Liver (tissue), 9 donors: ENCODE data around the gene DDN. TPM values are rescaled to one million over a fixed set of nuclear protein-coding genes. Genes with fewer than 3 reads are reported as not detected.

Source experiments
- DNase-seq: peaks from one replicate; pipeline ENCODE4 v3.0.0-alpha.2; 2017; ENCODE audit warnings: low spot score
- H3K27ac ChIP-seq, 2 donors: one replicate each; pipeline ENCODE4 v1.7.0; 2013; ENCODE audit warnings: inconsistent platforms in 2 of 2, low read length in 2 of 2, control low read depth in 1 of 2, low read depth in 1 of 2, mild to moderate bottlenecking in 1 of 2
- H3K27me3 ChIP-seq, 4 donors: one replicate each; pipeline versions ENCODE4 v1.6.1 to v1.7.0; 2013; ENCODE audit warnings: low read length in 3 of 4, inconsistent platforms in 1 of 4, mild to moderate bottlenecking in 1 of 4, moderate library complexity in 1 of 4; ENCODE audit not compliant: control insufficient read depth in 4 of 4, insufficient read depth in 4 of 4
- H3K36me3 ChIP-seq, 4 donors: one replicate each; pipeline versions ENCODE4 v1.6.1 to v1.7.0; 2013; ENCODE audit warnings: low read length in 3 of 4, mild to moderate bottlenecking in 3 of 4, low read depth in 1 of 4, moderate library complexity in 1 of 4; ENCODE audit not compliant: control insufficient read depth in 4 of 4, insufficient read depth in 3 of 4
- H3K4me1 ChIP-seq, 4 donors: one replicate each; pipeline versions ENCODE4 v1.6.1 to v1.7.0; 2013; ENCODE audit warnings: low read length in 3 of 4, mild to moderate bottlenecking in 3 of 4, moderate library complexity in 1 of 4; ENCODE audit not compliant: control insufficient read depth in 4 of 4, insufficient read depth in 4 of 4
- H3K4me3 ChIP-seq, 3 donors: one replicate each; pipeline versions ENCODE4 v1.6.1 to v1.7.0; 2013; ENCODE audit warnings: low read length in 3 of 3, control low read depth in 1 of 3, low read depth in 1 of 3, mild to moderate bottlenecking in 1 of 3
- H3K9ac ChIP-seq, 2 donors: one replicate each; pipeline ENCODE4 v1.7.0; 2013; ENCODE audit warnings: low read length in 2 of 2, mild to moderate bottlenecking in 2 of 2, moderate library complexity in 2 of 2, control low read depth in 1 of 2, low read depth in 1 of 2
- H3K9me3 ChIP-seq, 4 donors: one replicate each; pipeline versions ENCODE4 v1.6.1 to v1.7.0; 2013; ENCODE audit warnings: low read length in 3 of 4; ENCODE audit not compliant: control insufficient read depth in 4 of 4
- ATF3 ChIP-seq: IDR thresholded peaks from 2 replicates; pipeline ENCODE4 v1.6.1; 2016; ENCODE audit warnings: antibody characterized with exemption
- CTCF ChIP-seq: fragments of 150-350 bp; IDR thresholded peaks from 2 replicates; pipeline ENCODE4 v1.5.1; 2017; ENCODE audit warnings: improper control_type of control experiment, low read depth, low read length; ENCODE audit not compliant: missing input control
- EGR1 ChIP-seq, 2 donors: IDR thresholded peaks; 2 replicates each; pipeline ENCODE4 v1.6.1; 2016 to 2018; ENCODE audit warnings: antibody characterized with exemption in 2 of 2, low read depth in 2 of 2
- FOXA1 ChIP-seq: IDR thresholded peaks from 2 replicates; pipeline ENCODE4 v1.6.1; 2016; ENCODE audit warnings: antibody characterized with exemption
- FOXA2 ChIP-seq: IDR thresholded peaks from 2 replicates; pipeline ENCODE4 v1.6.1; 2016; ENCODE audit warnings: antibody characterized with exemption
- GABPA ChIP-seq, 2 donors: IDR thresholded peaks in 1 of 2; conservative IDR thresholded peaks in 1 of 2; 2 replicates each; pipeline ENCODE4 v1.6.1; 2016; ENCODE audit warnings: antibody characterized with exemption in 2 of 2, mild to moderate bottlenecking in 1 of 2, moderate library complexity in 1 of 2
- HNF4A ChIP-seq, 2 donors: conservative IDR thresholded peaks; 2 replicates each; pipeline ENCODE4 v1.6.1; 2016; ENCODE audit warnings: antibody characterized with exemption in 2 of 2, mild to moderate bottlenecking in 2 of 2
- HNF4G ChIP-seq: IDR thresholded peaks from 2 replicates; pipeline ENCODE4 v1.6.1; 2016; ENCODE audit warnings: antibody characterized with exemption
- JUND ChIP-seq, 2 donors: IDR thresholded peaks; 2 replicates each; pipeline ENCODE4 v1.6.1; 2016; ENCODE audit warnings: antibody characterized with exemption in 2 of 2
- MAX ChIP-seq: IDR thresholded peaks from 2 replicates; pipeline ENCODE4 v1.6.1; 2016; ENCODE audit warnings: antibody characterized with exemption
- NR2F2 ChIP-seq: IDR thresholded peaks from 2 replicates; pipeline ENCODE4 v1.6.1; 2016; ENCODE audit warnings: antibody characterized with exemption
- RAD21 ChIP-seq, 2 donors: IDR thresholded peaks; 2 replicates each; pipeline ENCODE4 v1.6.1; 2016; ENCODE audit warnings: antibody characterized with exemption in 2 of 2, mild to moderate bottlenecking in 2 of 2
- REST ChIP-seq: IDR thresholded peaks from 2 replicates; pipeline ENCODE4 v1.6.1; 2016; ENCODE audit warnings: antibody characterized with exemption, mild to moderate bottlenecking
- RXRA ChIP-seq, 2 donors: IDR thresholded peaks; 2 replicates each; pipeline ENCODE4 v1.6.1; 2017 to 2018; ENCODE audit warnings: antibody characterized with exemption in 2 of 2, mild to moderate bottlenecking in 1 of 2
- SP1 ChIP-seq: IDR thresholded peaks from 2 replicates; pipeline ENCODE4 v1.6.1; 2018; ENCODE audit warnings: antibody characterized with exemption, mild to moderate bottlenecking
- TAF1 ChIP-seq: conservative IDR thresholded peaks from 2 replicates; pipeline ENCODE4 v1.6.1; 2016; ENCODE audit warnings: antibody characterized with exemption, mild to moderate bottlenecking
- YY1 ChIP-seq: IDR thresholded peaks from 2 replicates; pipeline ENCODE4 v1.6.1; 2016; ENCODE audit warnings: antibody characterized with exemption, mild to moderate bottlenecking
- ZBTB33 ChIP-seq: IDR thresholded peaks from 2 replicates; pipeline ENCODE4 v1.6.1; 2016; ENCODE audit warnings: antibody characterized with exemption
- WGBS: extraction: QIAGEN DNeasy Blood & Tissue Kit; methylation state at CpG from one replicate; pipeline ENCODE4 v1.1.7; 2013; 5-methylcytosine and 5-hydroxymethylcytosine counted together
- polyA plus RNA-seq, 2 donors: library from polyadenylated mRNA; stranded (reverse) in 1 of 2; unstranded in 1 of 2; fragments of 200-250 nt in 1 of 2; fragments of >200 nt in 1 of 2; fragmentation: Nextera tagmentation in 1 of 2; extraction: Ambion mirVana in 1 of 2; gene quantifications; one replicate each; pipeline versions ENCODE4 v1.2.1 to v1.2.3, GENCODE V29; 2013 to 2015
- total RNA-seq, 2 donors: library from RNA; depleted of rRNA; stranded (reverse); fragments of >200 nt; gene quantifications; one replicate each; pipeline ENCODE4 v1.2.3, GENCODE V29; 2014
- donor health status: healthy.
- donor health status: healthy.
- donor health status: healthy.
- donor health status: healthy.
- donor health status: healthy.

DDN gene
- total and polyA plus RNA-seq, 4 donors, result 0.09 TPM; not detected in 3

GRCh38 chr12:48985475-48985897 lies 13.7 kb downstream of the DDN start:
- Histone ChIP-seq H3K27ac (no peak overlapping the region), H3K36me3 (no peaks in the 10 kb centered on the region), H3K4me1 (peaks cover 6 to 11% (median 8%) of the 10 kb centered on the region in 4 donors), H3K27me3 (peaks cover 0 to 13% (median 6%) of the 10 kb centered on the region in 4 donors), H3K4me3 (no peak overlapping the region), H3K9me3 (no peaks in the 10 kb centered on the region), H3K9ac (no peak overlapping the region)
- DNase-seq, result no peak
- WGBS, result 41% methylated on average over 10 of the region's 10 CpGs
- TF ChIP-seq GABPA (IDR thresholded peaks at IDR 0.05 in 1 of 2, conservative IDR thresholded peaks at IDR 0.05 in 1 of 2) (no peak), REST (no peak), RXRA (IDR thresholded peaks at IDR 0.05) (no peak), CTCF (no peak)

GRCh38 chr12:48982397-48983080 lies 16.6 kb downstream of the DDN start:
- no peak for TF ChIP-seq SP1
- TF ChIP-seq MAX, result no peak
- TF ChIP-seq RXRA (IDR thresholded peaks at IDR 0.05), result no peak
- no peak for TF ChIP-seq FOXA2
- no peak for TF ChIP-seq JUND (IDR thresholded peaks at IDR 0.05)
- TF ChIP-seq YY1, result no peak
- TF ChIP-seq ZBTB33, result no peak
- TF ChIP-seq GABPA (IDR thresholded peaks at IDR 0.05 in 1 of 2, conservative IDR thresholded peaks at IDR 0.05 in 1 of 2), result no peak
- no peak for TF ChIP-seq RAD21 (IDR thresholded peaks at IDR 0.05)
- TF ChIP-seq REST, result no peak
- no peak for TF ChIP-seq CTCF
- TF ChIP-seq HNF4A (conservative IDR thresholded peaks at IDR 0.05), result no peak
- no peak for TF ChIP-seq TAF1
- TF ChIP-seq HNF4G, result no peak
- TF ChIP-seq FOXA1, result no peak
- TF ChIP-seq ATF3, result no peak
- TF ChIP-seq NR2F2, result no peak
- TF ChIP-seq EGR1 (IDR thresholded peaks at IDR 0.05; ENCODE audit: low read depth in 2 of 2), result no peak
- Histone ChIP-seq H3K9me3 (no peaks in the 10 kb centered on the region), H3K27ac (no peak overlapping the region), H3K4me1 (peaks cover 27 to 34% (median 30%) of the 10 kb centered on the region in 4 donors), H3K9ac (no peak overlapping the region), H3K27me3 (peaks cover 6 to 14% (median 10%) of the 10 kb centered on the region in 4 donors), H3K36me3 (no peaks in the 10 kb centered on the region), H3K4me3 (no peak overlapping the region)
- no peak for DNase-seq
- WGBS, result 47% methylated on average over 6 of the region's 6 CpGs
